RWPE1 (cell line): ENCODE results near the gene NFIB.

Experiments used
- CTCF ChIA-PET: fragments of 350-600 bp; sonication (Branson Sonifier 250); formaldehyde crosslinking; extraction: SDS; loops from one replicate; lab custom pipeline; 2021; lab: Yijun Ruan, JAX
- POLR2A ChIA-PET: fragments of 400-600 bp; formaldehyde crosslinking; extraction: SDS; loops from one replicate; lab custom pipeline; 2020; ENCODE audit warnings: antibody characterized with exemption; ENCODE audit not compliant: low non-redundant PET; lab: Yijun Ruan, JAX
- DNase-seq: peaks from one replicate; pipeline ENCODE4 v3.0.0; 2012; ENCODE audit warnings: low spot score
- H3K27ac ChIP-seq: fragments of 450-650 bp; 2 replicates; pipeline ENCODE4 v1.5.1; 2017
- CTCF ChIP-seq: fragments of 450-650 bp; conservative IDR thresholded peaks from 2 replicates; pipeline ENCODE4 v1.5.1; 2017; ENCODE audit warnings: low read depth, mild to moderate bottlenecking

The NFIB gene

GRCh38 chr9:14083366-14083765, 230.6 kb downstream of the NFIB start:
- no peak for TF ChIP-seq CTCF
- no peak for DNase-seq
- H3K27ac ChIP-seq: no peak overlapping the region
- POLR2A ChIA-PET: no interaction called here
- CTCF ChIA-PET: interaction anchor here (0.6 to 0.7 kb wide), 2 partner anchors 12 to 28 kb away, joined by 3 to 5 read pairs; no protein-coding TSS in a partner anchor

- ChIA-PET POLR2A (no interaction called here), CTCF (interaction anchor here (0.7 kb wide), 1 partner anchor 11 kb away, joined by 5 read pairs; no protein-coding TSS in a partner anchor)
- no peak for TF ChIP-seq CTCF
- DNase-seq: no peak
- no peak overlapping the region for H3K27ac ChIP-seq
Measured at GRCh38 chr9:14082732-14083131, 231.2 kb downstream of the NFIB start.

GRCh38 chr9:14081745-14082144, 232.2 kb downstream of the NFIB start:
- POLR2A ChIA-PET: no interaction called here
- H3K27ac ChIP-seq: no peak overlapping the region
- TF ChIP-seq CTCF: no peak
- DNase-seq: no peak
- CTCF ChIA-PET: interaction anchor here (0.6 kb wide), 1 partner anchor 30 kb away, joined by 3 read pairs; no protein-coding TSS in a partner anchor

- peak overlapping the region; percentile 64; the same call in 1 of the 2 replicates for H3K27ac ChIP-seq
- no peak for TF ChIP-seq CTCF
- peak; percentile 36 for DNase-seq
- POLR2A ChIA-PET: no interaction called here
- CTCF ChIA-PET: interaction anchor here (0.6 kb wide), 1 partner anchor 121 kb away, joined by 4 read pairs; no protein-coding TSS in a partner anchor
Measured at GRCh38 chr9:14080959-14081542, 232.9 kb downstream of the NFIB start.

- H3K27ac ChIP-seq: no peak overlapping the region
- CTCF ChIA-PET: interaction anchor here (0.7 kb wide), 1 partner anchor 261 kb away, joined by 4 read pairs; no protein-coding TSS in a partner anchor
- TF ChIP-seq CTCF: no peak
- no peak for DNase-seq
- POLR2A ChIA-PET: no interaction called here
Measured at GRCh38 chr9:14079440-14079839, 234.5 kb downstream of the NFIB start.

GRCh38 chr9:14077672-14078071, 236.3 kb downstream of the NFIB start:
- DNase-seq: no peak
- ChIA-PET CTCF (interaction anchor here (0.6 kb wide), 1 partner anchor 339 kb away, joined by 3 read pairs; no protein-coding TSS in a partner anchor), POLR2A (no interaction called here)
- H3K27ac ChIP-seq: no peak overlapping the region
- no peak for TF ChIP-seq CTCF
